OCI-LY3 (cell line): Measurements from ENCODE around the gene TMEM185A.

Experiments used
- H2AFZ ChIP-seq: fragments of 200-600, 300-600 bp; shearing (Covaris generic); 2 replicates; pipeline ENCODE4 v1.6.0; 2014; ENCODE audit warnings: antibody characterized with exemption, low read depth, low read length
- H3K27ac ChIP-seq: fragments of 200-600, 300-600 bp; sonication (generic); 2 replicates; pipeline ENCODE4 v1.5.1; 2014; ENCODE audit warnings: mild to moderate bottlenecking, low read length, moderate library complexity, mixed read lengths
- H3K27me3 ChIP-seq: fragments of 200-600, 300-600 bp; sonication (generic); 2 replicates; pipeline ENCODE4 v1.6.1; 2014; ENCODE audit warnings: low read depth, low read length, mixed read lengths
- H3K36me3 ChIP-seq: fragments of 200-600, 300-600 bp; sonication (generic); replicated peaks from 2 replicates; pipeline ENCODE3; 2014; ENCODE audit warnings: low read depth, low read length, mixed read lengths
- H3K4me1 ChIP-seq: fragments of 300-600, 200-600 bp; sonication (generic); 2 replicates; pipeline ENCODE4 v1.6.1; 2014; ENCODE audit warnings: low read length, mixed read lengths
- H3K4me2 ChIP-seq: fragments of 200-600, 300-600 bp; sonication (generic); 2 replicates; pipeline ENCODE4 v1.6.1; 2014; ENCODE audit warnings: low read length, mixed read lengths
- H3K4me3 ChIP-seq: fragments of 300-600, 200-600 bp; sonication (generic); 2 replicates; pipeline ENCODE4 v1.5.1; 2014; ENCODE audit warnings: antibody characterized with exemption, mild to moderate bottlenecking, low read length, moderate library complexity
- H3K79me2 ChIP-seq: fragments of 300-600, 200-600 bp; shearing (Covaris generic); 2 replicates; pipeline ENCODE4 v1.6.1; 2014; ENCODE audit warnings: mild to moderate bottlenecking, low read length, mixed read lengths
- H3K9ac ChIP-seq: fragments of 300-600, 200-600 bp; shearing (Covaris generic); 2 replicates; pipeline ENCODE4 v1.6.0; 2014; ENCODE audit warnings: mild to moderate bottlenecking, low read length, moderate library complexity
- H3K9me3 ChIP-seq: fragments of 200-600, 300-600 bp; shearing (Covaris generic); 2 replicates; pipeline ENCODE4 v1.6.1; 2014; ENCODE audit warnings: low read length, mixed read lengths; ENCODE audit not compliant: insufficient read depth
- H4K20me1 ChIP-seq: fragments of 200-600, 300-600 bp; sonication (generic); 2 replicates; pipeline ENCODE4 v1.6.1; 2016; ENCODE audit warnings: low read length, mixed read lengths; ENCODE audit not compliant: insufficient read depth
- CTCF ChIP-seq: fragments of 200-600, 300-600 bp; sonication (generic); IDR thresholded peaks from 2 replicates; pipeline ENCODE4 v1.5.1; 2014; ENCODE audit warnings: antibody characterized with exemption, low read length, low read depth
- EZH2phosphoT487 ChIP-seq: fragments of 200-600 bp; shearing (Covaris generic); IDR thresholded peaks from 2 replicates; pipeline ENCODE4 v1.6.1; 2018; ENCODE audit warnings: antibody characterized with exemption, mixed run types, low read depth

Gene TMEM185A

GRCh38 chrX:149643496-149643895 lies 11.9 kb upstream of the TMEM185A start:
- H3K4me1 ChIP-seq, result no peaks in the 10 kb centered on the region
- no peaks in the 10 kb centered on the region; the same call in 1 of the 2 replicates for H3K27me3 ChIP-seq
- no peaks in the 10 kb centered on the region for H3K9me3 ChIP-seq
- H4K20me1 ChIP-seq, result no peaks in the 10 kb centered on the region
- TF ChIP-seq EZH2phosphoT487 (no peak), CTCF (no peak)
- no peak overlapping the region for H3K27ac ChIP-seq
- no peaks in the 10 kb centered on the region for H3K79me2 ChIP-seq
- no peaks in the 10 kb centered on the region for H3K36me3 ChIP-seq
- no peak overlapping the region for H3K9ac ChIP-seq
- no peak overlapping the region for H3K4me3 ChIP-seq
- H2AFZ ChIP-seq, result no peak overlapping the region
- H3K4me2 ChIP-seq, result no peak overlapping the region

DNA sequence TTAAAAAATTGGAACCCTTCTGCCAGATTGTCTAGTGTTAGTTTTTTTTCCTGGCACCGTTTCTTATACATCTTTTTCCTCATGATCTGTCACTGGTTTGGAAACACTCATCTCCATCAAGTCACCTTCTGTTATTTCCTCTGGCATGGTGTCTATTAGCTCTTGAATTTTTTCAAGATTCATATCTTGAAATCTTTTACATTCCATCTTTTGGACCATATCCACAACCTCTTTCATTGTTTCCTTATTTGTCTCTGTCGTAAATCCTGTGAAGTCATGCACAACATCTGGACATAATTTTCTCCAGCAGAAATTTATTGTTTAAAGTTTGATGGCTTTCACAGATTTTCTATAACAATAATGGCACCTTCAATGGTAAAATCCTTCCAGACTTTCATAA lies 10.2 kb upstream of the TMEM185A start:
- no peaks in the 10 kb centered on the region for H4K20me1 ChIP-seq
- no peaks in the 10 kb centered on the region for H3K9me3 ChIP-seq
- no peak overlapping the region for H3K4me3 ChIP-seq
- H3K4me1 ChIP-seq, result no peaks in the 10 kb centered on the region
- no peaks in the 10 kb centered on the region for H3K36me3 ChIP-seq
- no peaks in the 10 kb centered on the region; the same call in 1 of the 2 replicates for H3K27me3 ChIP-seq
- no peaks in the 10 kb centered on the region for H3K79me2 ChIP-seq
- TF ChIP-seq EZH2phosphoT487 (no peak), CTCF (no peak)
- no peak overlapping the region for H3K4me2 ChIP-seq
- H3K9ac ChIP-seq, result no peak overlapping the region
- H3K27ac ChIP-seq, result no peak overlapping the region
- H2AFZ ChIP-seq, result no peak overlapping the region

DNA sequence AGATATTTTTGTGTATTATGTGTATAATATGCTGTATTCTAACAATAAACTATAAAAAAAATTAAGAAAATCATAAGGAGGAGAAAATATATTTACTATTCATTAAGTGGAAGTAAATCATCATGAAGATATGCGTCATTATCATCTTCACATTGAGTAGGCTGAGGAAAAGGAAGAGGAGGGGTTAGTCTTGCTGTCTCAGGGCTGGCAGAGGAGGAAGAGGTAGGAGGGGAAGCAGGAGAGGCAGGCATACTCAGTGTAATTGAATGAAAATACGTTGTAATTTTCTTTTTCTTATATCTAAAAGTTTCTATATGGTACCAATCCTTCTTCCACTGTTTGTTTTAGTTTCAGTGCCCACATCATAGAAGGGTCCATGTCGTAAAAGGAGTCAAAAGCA lies 9.8 kb upstream of the TMEM185A start:
- Histone ChIP-seq H3K4me2 (no peak overlapping the region), H3K4me3 (no peak overlapping the region), H3K9ac (no peak overlapping the region), H3K79me2 (no peaks in the 10 kb centered on the region), H3K9me3 (no peaks in the 10 kb centered on the region), H3K4me1 (no peaks in the 10 kb centered on the region), H3K27ac (no peak overlapping the region), H2AFZ (no peak overlapping the region), H4K20me1 (no peaks in the 10 kb centered on the region), H3K36me3 (no peaks in the 10 kb centered on the region), H3K27me3 (no peaks in the 10 kb centered on the region; the same call in 1 of the 2 replicates)
- TF ChIP-seq EZH2phosphoT487, result no peak
- no peak for TF ChIP-seq CTCF

DNA sequence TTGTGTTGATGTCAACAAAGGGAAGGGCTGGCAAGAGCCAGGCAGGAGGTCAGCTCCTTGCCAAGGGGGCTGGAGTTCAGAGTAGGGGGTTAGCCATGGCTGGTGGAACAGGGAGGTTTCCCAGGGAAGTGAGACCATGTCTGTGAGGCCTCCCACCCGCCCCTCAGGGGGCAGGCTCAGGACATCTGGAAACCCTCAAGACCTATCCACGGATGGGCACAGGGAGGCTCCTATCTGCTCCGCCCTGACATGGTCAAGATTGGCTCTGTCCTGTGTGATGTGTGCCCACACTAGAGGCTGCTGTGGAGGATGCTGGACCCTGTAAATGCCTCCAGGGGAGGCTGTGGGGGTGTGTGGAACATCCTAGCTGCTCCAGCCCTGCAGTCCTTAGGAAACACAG lies 8.0 kb upstream of the TMEM185A start:
- TF ChIP-seq EZH2phosphoT487, result no peak
- no peak for TF ChIP-seq CTCF
- Histone ChIP-seq H3K9ac (no peak overlapping the region), H2AFZ (no peak overlapping the region), H3K9me3 (no peaks in the 10 kb centered on the region), H3K4me1 (no peaks in the 10 kb centered on the region), H3K27me3 (no peaks in the 10 kb centered on the region; the same call in 1 of the 2 replicates), H3K36me3 (no peaks in the 10 kb centered on the region), H3K79me2 (no peaks in the 10 kb centered on the region), H3K4me2 (no peak overlapping the region), H4K20me1 (no peaks in the 10 kb centered on the region), H3K27ac (no peak overlapping the region), H3K4me3 (no peak overlapping the region)
